HG02885 (cell line): ENCODE measurements around the gene TGOLN2.

Experiments
- ATAC-seq: cut with Tn5 transposase; IDR thresholded peaks from one replicate; pipeline ENCODE4 v1.9.1; 2021; ENCODE audit warnings: mild to moderate bottlenecking; ENCODE audit not compliant: unreplicated experiment, poor library complexity

The TGOLN2 gene

GRCh38 chr2:85272357-85272756, 55.4 kb downstream of the TGOLN2 start:
- ATAC-seq = no peak

GRCh38 chr2:85269959-85270358, 57.8 kb downstream of the TGOLN2 start:
- no peak for ATAC-seq
